NCI-H2196 (cell line): Measurements from ENCODE around the gene LPP.

Experiments used
- DNase-seq: peaks from one replicate; lab custom pipeline; 2025; ENCODE audit not compliant: unreplicated experiment; lab: John Stamatoyannopoulos, UW

The LPP gene

DNA sequence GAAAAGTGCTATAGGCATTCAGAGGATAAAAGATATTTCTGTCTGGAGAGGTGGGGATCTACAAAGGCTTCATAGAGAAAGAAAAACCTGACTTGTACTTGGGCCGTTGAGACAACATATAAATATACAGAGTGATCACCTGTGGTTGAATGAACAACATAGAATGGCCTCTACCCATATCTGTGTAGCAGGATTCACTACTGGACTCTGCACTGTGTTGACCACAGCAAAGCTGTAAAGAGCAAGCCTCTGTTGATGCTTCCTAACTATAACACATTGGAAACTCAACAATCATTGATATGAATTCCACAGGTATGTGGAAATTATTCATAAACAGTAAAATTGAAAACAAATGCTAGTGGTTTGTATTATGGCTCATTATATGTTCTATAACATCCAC, 19.1 kb upstream of the LPP start:
- no peak for DNase-seq

DNA sequence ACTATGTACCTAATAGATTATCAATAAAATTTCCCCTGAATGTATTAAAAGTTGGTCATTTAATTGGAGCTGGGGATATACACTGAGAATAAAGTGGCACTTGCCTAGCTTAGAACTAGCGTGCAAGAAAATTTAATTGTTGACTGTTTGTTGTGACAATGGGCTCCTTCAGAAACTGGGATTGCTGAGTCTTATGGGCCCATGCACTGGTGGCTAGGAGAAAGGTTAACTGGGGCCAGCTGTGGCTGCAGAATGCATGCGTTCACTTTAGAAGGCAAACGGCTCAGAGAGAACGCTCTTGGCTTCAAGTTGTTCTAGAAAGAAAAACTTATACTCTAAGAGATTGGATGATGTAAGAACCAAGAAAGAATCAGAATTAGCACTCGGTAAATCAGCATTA, 18.7 kb upstream of the LPP start:
- no peak for DNase-seq

DNA sequence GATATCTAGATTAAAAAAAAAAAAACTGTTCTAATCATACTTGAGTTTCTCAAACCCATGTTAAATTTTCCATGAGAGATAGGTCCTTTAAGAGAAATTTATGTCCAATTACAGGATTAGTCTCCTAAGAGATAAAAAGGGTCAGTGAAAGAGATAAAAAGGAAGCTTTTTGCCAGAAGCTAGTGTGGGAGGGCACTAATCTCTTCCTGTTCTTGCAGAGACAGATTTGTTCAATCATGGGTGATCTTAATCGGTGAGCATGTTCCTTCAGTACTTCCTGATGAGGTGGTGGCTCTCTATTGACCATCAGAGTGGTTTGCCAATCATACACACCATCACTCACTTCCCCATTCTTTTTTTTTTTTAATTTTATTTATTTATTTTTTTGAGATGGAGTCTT, 16.9 kb upstream of the LPP start:
- DNase-seq, result no peak

DNA sequence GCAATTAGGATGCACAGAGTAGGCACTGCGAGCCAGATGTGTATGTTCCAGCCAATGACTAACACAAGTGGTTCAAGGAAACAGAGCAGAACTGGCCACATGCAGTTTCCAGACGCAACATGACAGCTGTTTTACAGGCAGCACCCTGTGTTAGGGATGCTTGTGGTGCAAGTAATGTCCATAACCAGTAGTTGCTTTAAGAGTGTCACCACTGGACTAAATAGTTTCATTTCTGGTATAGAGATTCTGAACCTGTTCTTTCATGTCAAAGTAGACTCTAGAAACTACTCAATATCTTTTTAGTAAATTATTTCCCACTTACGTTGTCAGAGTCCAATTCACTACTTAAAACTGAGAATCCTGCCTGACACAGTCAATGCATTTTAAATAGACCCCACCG, 14.5 kb upstream of the LPP start:
- no peak for DNase-seq

DNA sequence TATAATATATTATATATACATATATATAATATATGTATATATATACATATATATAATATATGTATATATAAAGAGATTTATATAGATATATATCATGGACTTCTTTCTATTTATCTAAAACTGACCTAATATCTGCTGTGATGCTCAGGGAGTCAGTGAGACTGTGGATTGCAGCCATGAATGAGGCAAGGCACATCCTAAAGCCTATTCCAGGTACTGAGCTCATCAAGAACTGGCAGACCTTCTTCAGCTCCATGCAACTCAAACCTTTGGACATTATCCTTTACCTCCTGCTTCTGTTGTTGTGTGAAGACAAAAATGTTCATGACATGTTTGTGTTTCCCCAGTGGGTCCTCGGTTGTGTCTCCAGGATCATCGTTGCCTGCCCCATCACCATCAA, 7.7 kb upstream of the LPP start:
- no peak for DNase-seq

DNA sequence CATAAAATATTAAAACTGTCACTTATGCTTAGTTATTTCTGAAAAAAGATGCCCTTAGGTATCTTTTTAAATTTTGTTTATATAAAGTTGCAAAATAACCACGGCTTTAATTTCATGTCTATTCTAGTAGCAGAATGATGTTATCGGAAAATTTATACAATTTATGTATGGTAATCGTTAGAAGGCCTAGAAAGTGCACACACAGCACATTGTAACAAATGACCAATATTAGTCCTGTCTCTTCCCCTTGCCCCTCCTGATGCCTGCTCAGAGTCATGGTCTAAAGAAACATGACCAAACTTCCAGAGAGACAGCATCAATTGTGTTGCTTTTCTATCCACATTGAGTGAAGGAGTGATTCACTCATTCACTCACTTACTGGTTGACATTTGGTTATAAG, 6.2 kb upstream of the LPP start:
- DNase-seq, result no peak

DNA sequence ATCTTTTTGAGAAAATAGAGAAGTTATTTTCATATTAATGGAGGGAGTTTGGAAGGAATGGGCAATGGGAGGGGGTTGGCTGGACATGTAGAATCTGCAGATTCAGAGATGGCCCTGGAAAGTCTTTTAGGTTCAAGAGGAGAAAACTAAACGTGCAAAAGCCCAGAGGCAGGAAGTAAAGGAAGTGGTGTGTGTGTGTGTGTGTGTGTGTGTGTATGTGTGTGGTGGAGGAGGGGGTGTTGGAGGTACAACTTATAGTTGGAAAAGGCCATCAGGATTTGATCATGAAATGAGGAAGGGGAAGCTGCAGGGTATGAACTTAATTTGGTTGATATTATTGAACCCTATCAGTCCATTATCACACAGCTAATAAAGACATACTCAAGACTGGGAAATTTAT, 5.6 kb upstream of the LPP start:
- DNase-seq, result no peak

DNA sequence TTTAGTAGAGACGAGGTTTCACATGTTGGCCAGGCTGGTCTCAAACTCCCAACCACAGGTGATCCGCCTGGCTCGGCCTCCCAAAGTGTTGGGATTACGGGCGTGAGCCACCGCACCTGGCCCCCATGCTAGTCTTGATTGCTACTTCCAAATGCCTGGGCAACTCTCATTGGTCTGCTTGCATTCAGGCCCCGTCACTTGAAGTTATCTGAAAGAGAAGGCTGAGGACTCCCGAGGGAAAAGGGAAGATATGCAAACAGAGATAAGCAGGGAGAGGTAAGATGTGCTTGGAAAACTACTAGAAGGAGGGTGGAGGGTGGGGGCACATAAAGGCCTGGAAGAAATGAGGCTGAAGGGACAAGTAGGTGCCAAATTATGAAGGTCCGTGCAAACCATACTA, 4.4 kb upstream of the LPP start:
- DNase-seq, result no peak

DNA sequence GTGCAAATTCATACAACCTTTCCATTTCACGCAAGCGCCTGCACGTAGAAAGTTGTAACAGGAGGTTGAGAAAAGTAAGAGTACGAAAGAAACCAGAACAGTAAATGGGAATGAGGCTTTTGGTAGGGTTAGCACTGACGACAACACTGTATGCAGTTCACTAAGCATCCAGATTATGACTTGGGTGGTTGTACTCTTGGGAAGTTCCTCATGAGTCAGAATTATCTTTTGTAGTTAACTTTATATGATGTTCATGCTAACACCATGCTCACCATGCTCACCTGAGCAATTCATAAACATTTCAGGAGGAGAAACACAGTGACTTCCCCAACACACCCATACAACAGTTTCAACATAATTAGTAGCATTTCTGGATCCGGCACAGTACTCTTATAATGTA, 3.0 kb upstream of the LPP start:
- no peak for DNase-seq

DNA sequence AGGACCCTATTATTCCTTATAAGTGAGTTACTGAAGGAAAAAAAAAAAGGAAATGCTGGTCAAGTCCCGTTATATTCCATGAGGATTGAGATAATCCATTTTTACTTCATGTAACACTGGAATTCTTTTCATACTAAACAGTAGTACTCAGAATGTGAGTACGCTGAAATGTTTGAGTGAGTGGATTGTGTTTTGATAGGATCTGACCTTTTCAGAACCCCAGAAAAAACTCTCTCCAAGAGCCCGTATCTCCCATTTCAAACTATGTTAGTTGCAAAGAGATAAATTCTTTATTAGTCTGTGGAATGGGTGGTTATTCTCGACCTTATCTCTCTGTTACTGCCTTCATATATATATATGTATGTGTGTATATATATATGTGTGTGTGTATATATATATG, 2.5 kb upstream of the LPP start:
- DNase-seq, result no peak

DNA sequence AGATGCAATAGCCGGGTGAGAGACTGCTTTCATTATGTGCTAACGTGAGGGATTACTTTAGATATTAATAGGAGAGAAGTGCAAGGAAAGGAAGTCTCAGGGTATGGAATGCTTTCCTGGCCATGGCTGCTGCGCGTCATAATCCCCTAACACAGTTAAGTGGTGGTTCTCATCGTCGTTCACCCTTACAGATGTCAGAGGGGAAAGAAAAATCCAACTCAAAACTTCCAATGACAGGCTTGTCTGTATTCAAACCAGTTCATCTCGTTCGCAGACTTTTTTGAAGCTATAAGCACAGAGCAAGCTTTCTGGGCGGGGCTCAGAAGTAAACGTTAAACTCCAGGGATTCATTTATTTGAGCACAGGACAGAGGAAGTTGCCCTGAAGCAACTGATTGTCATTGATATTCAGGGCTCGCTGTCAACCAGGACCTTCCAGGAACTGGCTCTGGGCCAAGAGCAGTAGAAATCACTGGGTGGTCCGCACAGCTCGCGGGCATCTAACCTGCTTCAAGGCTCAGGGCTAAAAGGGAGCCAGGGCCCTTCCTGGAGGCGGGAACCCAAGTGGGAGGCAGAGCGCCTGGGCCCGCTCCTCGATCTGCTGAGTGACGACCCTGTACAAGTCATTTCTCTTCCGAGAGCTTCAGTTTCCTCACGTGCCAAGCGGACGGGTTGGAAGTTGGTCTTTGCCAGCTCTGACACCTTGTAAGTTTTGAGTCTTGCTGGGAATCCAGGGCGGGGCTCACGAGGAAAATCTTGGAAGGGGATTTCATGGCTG, 1.1 kb upstream of the LPP start:
- peak; percentile 65 for DNase-seq

DNA sequence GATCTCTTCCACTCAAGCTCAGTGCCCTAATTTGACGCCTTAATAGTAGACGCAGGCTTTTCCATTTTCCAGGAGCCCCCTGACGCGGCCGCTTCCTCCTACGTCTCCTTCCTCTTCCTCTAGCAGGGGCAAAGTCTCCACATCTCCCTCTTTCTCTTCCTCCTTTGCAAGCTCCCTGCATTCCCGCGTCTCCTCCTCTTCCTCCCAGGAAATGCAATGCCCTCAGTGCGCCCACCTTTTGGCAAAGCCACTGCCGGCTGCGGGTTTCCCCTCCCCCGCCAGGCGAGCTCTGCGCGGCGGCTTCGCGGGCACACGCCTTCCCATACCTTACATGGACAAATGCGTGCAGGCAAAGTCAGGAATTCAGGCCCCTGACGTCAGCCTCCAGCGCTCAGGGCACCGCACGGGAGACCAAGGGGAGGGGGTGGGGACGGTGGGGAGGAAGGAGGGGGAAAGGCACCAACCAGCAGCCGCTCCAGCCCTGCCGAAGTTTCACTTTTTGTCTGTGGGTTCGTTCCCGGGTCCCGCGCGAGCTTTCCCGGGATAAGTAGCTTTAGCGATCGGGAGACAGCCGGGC, 432 bp upstream of the LPP start:
- peak; percentile 93 for DNase-seq

DNA sequence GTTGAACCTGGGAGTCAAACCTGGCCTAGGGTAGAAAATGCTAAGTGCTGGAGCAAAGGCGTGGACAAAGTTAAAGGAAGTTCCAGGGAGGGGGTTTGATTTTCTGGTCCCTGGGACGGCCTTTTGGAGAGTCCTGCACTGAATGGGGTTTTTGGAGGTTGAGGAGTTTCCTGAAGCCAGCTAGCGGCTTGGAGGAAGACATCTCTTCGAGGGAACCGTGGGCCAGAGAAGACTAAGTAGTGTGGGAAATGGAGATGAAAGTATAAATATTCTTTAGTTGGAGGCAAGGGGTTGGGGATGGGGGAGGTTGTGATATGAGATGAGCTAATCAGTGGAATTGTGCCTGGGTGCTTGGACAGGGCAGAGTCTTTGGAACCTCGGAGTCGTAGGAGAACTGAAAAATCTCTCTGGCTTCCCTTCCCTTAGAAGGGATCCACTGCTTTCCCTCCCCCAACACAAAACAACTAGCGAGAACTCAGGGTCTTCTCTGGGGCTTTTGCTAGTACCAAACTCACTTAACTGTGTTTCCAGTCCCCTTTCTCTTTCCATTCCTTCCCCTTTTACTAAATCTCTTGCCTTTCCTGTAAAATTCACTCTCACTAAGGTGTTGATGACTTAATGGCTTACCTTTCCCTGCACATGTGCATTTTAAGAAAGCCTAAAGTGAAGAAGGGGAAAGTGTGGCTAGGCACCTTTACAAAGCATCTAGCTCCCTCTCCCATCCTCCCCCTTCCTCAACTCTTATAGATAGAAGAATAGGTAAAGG, 1.0 kb downstream of the LPP start:
- DNase-seq, result no peak

DNA sequence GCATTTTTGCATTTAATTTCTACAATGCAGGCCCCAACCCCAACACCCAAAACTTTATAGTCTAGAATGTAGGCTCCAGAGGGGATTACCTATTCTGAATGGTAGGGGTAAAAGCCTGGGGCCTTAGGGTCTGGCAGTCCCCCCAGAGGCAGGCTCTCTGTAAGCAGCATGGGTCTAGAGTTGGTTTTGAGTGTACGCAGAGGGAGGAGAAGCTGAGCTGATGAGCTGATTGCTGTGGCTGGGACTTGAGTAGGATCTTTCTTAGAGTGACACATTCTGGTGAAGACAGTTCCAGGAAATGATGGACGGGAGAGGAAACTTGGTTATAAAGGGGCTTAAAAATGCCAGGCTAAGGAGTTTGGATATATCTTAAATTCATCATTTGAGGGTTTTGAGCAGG, 2.1 kb downstream of the LPP start:
- no peak for DNase-seq

DNA sequence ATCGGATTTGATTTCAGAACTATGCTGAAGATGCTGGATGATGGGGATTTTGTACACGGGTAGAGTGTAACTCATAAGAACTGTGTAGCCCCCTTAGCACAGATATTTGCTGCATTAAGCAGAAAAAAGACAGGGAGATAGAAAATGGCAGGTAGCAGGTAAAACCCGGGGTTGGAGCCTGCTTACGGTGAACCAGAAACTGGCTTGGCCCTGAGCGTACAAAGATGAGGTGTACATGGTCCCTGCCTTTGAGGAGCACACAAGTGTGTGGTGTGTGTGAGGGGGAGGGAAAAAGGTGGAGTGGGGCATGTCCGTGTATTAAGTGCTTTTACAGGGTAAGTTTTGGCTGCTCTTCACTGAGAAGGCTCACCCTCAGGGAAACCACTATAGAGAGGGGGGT, 3.5 kb downstream of the LPP start:
- DNase-seq, result no peak

DNA sequence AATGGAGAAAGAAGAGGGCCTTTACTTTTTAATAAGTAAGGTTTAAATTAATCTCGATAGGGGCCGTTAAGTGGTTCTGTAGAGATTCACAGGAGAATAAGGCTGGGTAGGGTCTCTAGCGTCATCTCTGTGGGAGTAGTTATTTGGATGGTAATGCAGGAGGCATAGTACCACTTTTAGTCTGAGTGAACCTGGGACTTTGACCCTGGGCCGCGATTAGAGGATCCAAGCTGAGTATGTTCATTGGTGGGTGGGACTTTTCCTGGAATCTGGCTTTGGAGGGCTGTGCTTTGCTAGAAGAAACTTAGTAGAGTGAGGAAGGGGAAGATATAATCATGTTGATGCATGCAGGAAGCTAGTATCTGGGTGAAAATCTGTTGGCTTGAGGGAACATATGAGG, 4.0 kb downstream of the LPP start:
- no peak for DNase-seq

DNA sequence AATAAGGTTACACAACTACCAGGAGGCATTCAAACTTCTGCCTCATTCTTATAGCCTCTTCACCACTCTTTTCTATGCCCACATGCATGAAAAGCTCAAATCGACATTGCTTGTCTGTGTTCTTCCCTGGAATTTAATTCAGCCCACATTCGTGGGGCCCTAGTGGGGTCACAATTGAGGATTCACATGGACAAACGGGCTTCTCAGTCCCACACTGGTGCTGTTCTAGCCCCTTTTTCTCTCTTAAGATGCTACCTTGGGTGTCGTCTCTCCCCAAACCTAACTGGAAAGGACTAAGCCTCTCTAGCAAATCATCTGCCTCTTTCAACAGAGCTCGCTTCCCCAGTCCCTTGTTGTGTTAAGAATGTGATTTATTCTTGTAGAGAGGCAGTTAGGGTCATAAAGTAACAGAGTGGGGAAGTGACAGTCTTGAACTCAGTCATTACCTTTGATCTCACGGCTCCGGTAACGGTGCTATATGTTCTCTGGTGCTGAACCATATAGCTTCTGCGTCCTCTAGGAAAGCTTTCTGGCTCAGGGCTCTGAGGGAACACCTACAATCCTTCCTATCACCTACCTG, 4.9 kb downstream of the LPP start:
- DNase-seq, result no peak

DNA sequence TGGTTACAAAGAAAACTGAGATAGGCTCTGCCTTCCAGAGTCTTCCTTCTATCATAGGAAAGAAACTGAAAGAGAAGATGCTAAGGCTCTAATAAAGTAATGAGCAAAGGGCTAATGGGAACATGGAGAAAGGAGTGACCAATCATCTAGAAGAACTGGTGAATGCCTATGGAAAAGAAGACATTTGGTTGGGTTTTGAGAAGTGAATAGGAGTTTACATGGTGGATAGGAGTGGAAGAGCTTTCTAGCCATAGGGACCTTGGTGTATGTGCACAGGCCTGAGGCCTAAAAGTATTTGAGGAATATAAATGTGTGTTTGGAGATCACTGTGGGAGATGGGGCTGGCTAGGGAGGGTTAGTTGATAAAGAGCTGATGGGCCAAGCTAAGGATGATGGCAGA, 6.8 kb downstream of the LPP start:
- DNase-seq, result no peak

DNA sequence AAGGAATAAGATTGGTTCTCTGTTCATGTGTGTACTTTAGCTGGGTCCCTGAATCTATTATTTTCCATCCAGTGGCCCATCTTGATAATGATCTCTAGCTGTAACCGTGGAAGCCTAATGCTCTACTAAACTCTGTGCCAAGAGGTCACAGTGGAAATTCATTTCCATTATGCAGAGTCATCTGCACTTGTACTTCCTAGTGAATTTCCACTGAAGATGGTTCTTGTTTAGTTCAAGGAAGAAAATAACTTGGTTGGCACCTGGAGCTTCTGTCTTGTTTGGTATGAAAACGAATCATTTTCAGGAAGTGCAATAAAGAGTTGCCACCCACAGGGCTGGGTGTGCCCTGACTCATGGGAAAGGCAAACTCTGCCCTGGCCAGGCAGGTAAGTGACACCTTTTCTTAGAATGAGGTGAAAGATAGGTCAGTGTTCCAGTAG, 10.3 kb downstream of the LPP start:
- peak; percentile 68 for DNase-seq

DNA sequence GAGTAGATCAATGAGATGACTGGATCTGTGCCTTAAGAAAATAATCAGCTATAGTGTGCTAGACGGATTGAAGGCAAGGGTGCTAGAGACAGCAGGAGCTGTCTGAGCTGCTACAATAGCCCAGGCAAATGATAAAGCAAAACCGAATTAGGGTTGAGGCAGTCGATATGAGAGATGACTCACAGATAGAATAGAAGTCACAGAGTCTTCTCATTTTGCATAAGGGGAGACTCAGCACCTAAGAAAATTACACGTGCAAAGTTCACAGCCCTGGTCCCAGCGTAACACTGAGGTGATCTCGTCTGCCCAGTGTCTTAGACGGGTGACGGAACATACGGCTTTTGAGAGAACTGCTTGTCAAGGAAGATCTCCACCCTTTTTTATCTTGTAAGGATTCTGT, 11.6 kb downstream of the LPP start:
- no peak for DNase-seq

DNA sequence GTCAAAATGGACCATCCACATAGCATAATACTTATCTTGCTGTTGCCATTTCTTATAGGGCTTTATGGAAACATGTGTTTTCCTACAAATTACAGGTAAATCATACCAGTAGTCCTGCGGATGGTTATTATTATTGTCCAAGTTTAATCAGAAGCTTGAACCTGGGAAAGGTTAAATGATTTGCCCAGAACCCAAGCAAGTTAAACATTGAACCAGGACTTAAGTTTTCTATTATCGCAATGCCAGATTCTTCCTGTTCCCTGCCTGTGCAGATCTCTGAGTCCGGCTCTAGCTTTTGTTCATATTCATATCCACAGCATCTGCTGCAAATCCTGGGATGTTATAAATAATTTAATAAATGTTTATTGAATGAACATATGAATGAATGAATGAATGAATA, 12.5 kb downstream of the LPP start:
- no peak for DNase-seq

DNA sequence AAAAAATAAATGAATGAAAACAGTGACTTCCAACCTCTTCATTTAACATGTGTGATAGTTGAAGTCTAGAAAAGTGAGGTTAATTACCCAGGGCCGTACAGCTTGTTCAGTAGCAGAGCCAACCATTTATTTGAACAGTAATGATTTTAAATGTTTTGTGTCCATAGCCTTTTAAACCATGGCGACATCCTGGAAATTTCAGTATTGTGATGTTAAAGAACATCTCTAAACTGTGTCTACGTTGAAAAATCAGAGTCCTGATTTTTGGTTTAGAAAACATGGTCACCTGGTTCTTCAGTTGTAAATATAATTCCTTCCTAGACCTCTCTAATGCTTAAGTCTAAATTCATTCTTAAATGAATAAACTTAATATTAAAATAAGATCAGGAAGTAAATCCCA, 14.2 kb downstream of the LPP start:
- no peak for DNase-seq
